K562 (cell line): ENCODE results near the gene WDR27. TPM values are rescaled to one million over a fixed set of nuclear protein-coding genes. Genes with fewer than 3 reads are reported as not detected.

Source experiments
- ATF2 ChIP-seq: sonication (generic); formaldehyde crosslinking; IDR thresholded peaks from 2 replicates; pipeline ENCODE4 v1.8.1; 2022; ENCODE audit warnings: missing genetic modification reagents
- CEBPZ ChIP-seq: fragments of 150-350 bp; IDR thresholded peaks from 2 replicates; pipeline ENCODE4 v1.6.1; 2014; ENCODE audit warnings: low read depth, mild to moderate bottlenecking, low read length, borderline replicate concordance
- CTCF ChIP-seq, 3 experiments: IDR thresholded peaks in 2 of 3; conservative IDR thresholded peaks in 1 of 3; 2 replicates each; pipeline ENCODE4 v1.5.1; 2011 to 2012; ENCODE audit warnings: low read length in 3 of 3, mild to moderate bottlenecking in 3 of 3, control low read depth in 2 of 3, improper control_type of control experiment in 1 of 3, inconsistent platforms in 1 of 3, low read depth in 1 of 3, mixed read lengths in 1 of 3, moderate library complexity in 1 of 3; ENCODE audit not compliant: insufficient read depth in 2 of 3
- IRF2 ChIP-seq: sonication (generic); formaldehyde crosslinking; IDR thresholded peaks from 2 replicates; pipeline ENCODE4 v1.8.1; 2022; ENCODE audit warnings: mild to moderate bottlenecking, missing genetic modification reagents
- LCOR ChIP-seq: sonication (generic); formaldehyde crosslinking; IDR thresholded peaks from 2 replicates; pipeline ENCODE4 v1.8.0; 2022; ENCODE audit warnings: mild to moderate bottlenecking, missing genetic modification reagents
- NR4A1 ChIP-seq, 2 experiments: fragments of 250-450 bp in 1 of 2; fragments of 450-650 bp in 1 of 2; sonication (Bioruptor Pico) in 1 of 2; IDR thresholded peaks; 2 replicates each; pipeline versions ENCODE4 v1.4.0 to v1.6.1; 2016 to 2020; ENCODE audit warnings: mild to moderate bottlenecking in 2 of 2, missing compliant biosample characterization in 1 of 2, missing genetic modification characterization in 1 of 2, moderate library complexity in 1 of 2
- polyA plus RNA-seq, 8 experiments: library from polyadenylated mRNA; depleted of rRNA in 4 of 8; stranded (reverse) in 5 of 8; unstranded in 3 of 8; fragments of >200 nt; fragmentation: Nextera tagmentation in 2 of 8; fragmentation: Illumina TruSeq in 1 of 8; extraction: Ambion mirVana in 2 of 8; extraction: Trizol in 1 of 8; gene quantifications; 2 replicates each; pipeline versions ENCODE4 v1.2.1 to v1.2.3, GENCODE V29; 2011 to 2014; ENCODE audit warnings: inconsistent platforms in 1 of 8, missing spikeins in 1 of 8
- total RNA-seq, 7 experiments: library from RNA; depleted of rRNA in 6 of 7; stranded (reverse); fragments of >200 nt in 6 of 7; fragmentation: Illumina TruSeq in 2 of 7; extraction: Trizol in 2 of 7; gene quantifications; 2 replicates each; pipeline versions ENCODE4 v1.2.1 to v1.2.3, GENCODE V29; 2011 to 2021; ENCODE audit warnings: low replicate concordance in 1 of 7

The WDR27 gene
- total and polyA plus RNA-seq, 9 of the 15 experiments (the other 6 are each of a cell fraction or from before 2014, with no cell fraction given): 4.3 to 77.2 (median 22.7) TPM

GRCh38 chr6:169564453-169565240, 137.2 kb downstream of the WDR27 start (continued):
- TF ChIP-seq CEBPZ: no peak
- TF ChIP-seq ATF2 (CRISPR knock-in tag): no peak
- TF ChIP-seq CTCF (IDR thresholded peaks at IDR 0.05 in 2 of 3, conservative IDR thresholded peaks at IDR 0.05 in 1 of 3; ENCODE audit: insufficient read depth in 2 of 3, low read depth in 1 of 3, low read length in 3 of 3): peak; percentile 19 to 32 (median 32); a peak in 2 of 6 replicates
- TF ChIP-seq IRF2 (CRISPR knock-in tag): no peak
- no peak for TF ChIP-seq LCOR (CRISPR knock-in tag)
- TF ChIP-seq NR4A1 (CRISPR knock-in tag; IDR thresholded peaks at IDR 0.05): no peak
- no peak for TF ChIP-seq NR4A1 (tag; IDR thresholded peaks at IDR 0.05)
- TF ChIP-seq, all 486 proteins: peak for 2
